ENCODE measurements around the gene OSBPL2.

Gene OSBPL2

GRCh38 chr20:62303340-62304226 lies 65.3 kb downstream of the OSBPL2 start:
- no peak for DNase-seq

- DNase-seq: no peak
These were observed 66.2 kb downstream of the OSBPL2 start for GRCh38 chr20:62304331-62305148.

- DNase-seq: no peak
These were observed 66.9 kb downstream of the OSBPL2 start for GRCh38 chr20:62305149-62305764.

- no peak for DNase-seq
These were observed 67.6 kb downstream of the OSBPL2 start for GRCh38 chr20:62305765-62306413.

- DNase-seq: no peak
These were observed 68.3 kb downstream of the OSBPL2 start for GRCh38 chr20:62306414-62307187.

GRCh38 chr20:62307226-62308101 lies 69.1 kb downstream of the OSBPL2 start:
- DNase-seq: no peak

- no peak for DNase-seq
These were observed 69.9 kb downstream of the OSBPL2 start for GRCh38 chr20:62308102-62308822.

- no peak for DNase-seq
These were observed 71.0 kb downstream of the OSBPL2 start for GRCh38 chr20:62309198-62309944.

- DNase-seq: no peak
These were observed 71.8 kb downstream of the OSBPL2 start for GRCh38 chr20:62309947-62310756.

GRCh38 chr20:62310757-62311121 lies 72.4 kb downstream of the OSBPL2 start:
- DNase-seq: no peak

- DNase-seq: no peak
These were observed 72.8 kb downstream of the OSBPL2 start for GRCh38 chr20:62311150-62311549.

GRCh38 chr20:62311832-62312661 lies 73.7 kb downstream of the OSBPL2 start:
- no peak for DNase-seq

GRCh38 chr20:62312662-62312977 lies 74.3 kb downstream of the OSBPL2 start:
- DNase-seq: no peak

- DNase-seq: no peak
These were observed 74.7 kb downstream of the OSBPL2 start for GRCh38 chr20:62313021-62313420.

- DNase-seq: no peak
These were observed 75.4 kb downstream of the OSBPL2 start for GRCh38 chr20:62313460-62314338.

GRCh38 chr20:62314339-62314638 lies 76.0 kb downstream of the OSBPL2 start:
- DNase-seq: no peak

GRCh38 chr20:62314711-62315302 lies 76.5 kb downstream of the OSBPL2 start:
- no peak for DNase-seq
